H1 (cell line): ENCODE data around the gene PARK7. TPM values are rescaled to one million over a fixed set of nuclear protein-coding genes. Genes with fewer than 3 reads are reported as not detected.

ENCODE experiments used
- CHD2 ChIP-seq: IDR thresholded peaks from 2 replicates; pipeline ENCODE4 v1.6.1; 2012; ENCODE audit warnings: low read length, improper control_type of control experiment
- RAD21 ChIP-seq, 2 experiments: IDR thresholded peaks in 1 of 2; conservative IDR thresholded peaks in 1 of 2; 2 replicates each; pipeline ENCODE4 v1.6.1; 2011; ENCODE audit warnings: low read depth in 2 of 2, low read length in 2 of 2, improper control_type of control experiment in 1 of 2, inconsistent platforms in 1 of 2, mild to moderate bottlenecking in 1 of 2, moderate library complexity in 1 of 2
- TEAD4 ChIP-seq: IDR thresholded peaks from 2 replicates; pipeline ENCODE4 v1.6.1; 2012; ENCODE audit warnings: low read depth, low read length, inconsistent platforms, mixed read lengths
- polyA plus RNA-seq, 7 experiments: library from polyadenylated mRNA; depleted of rRNA in 3 of 7; stranded (reverse) in 5 of 7; unstranded in 2 of 7; fragments of >200 nt in 5 of 7; fragments of 200-250 nt in 2 of 7; gene quantifications; 1 replicate in 5 of 7; 2 replicates in 1 of 7; 4 replicates in 1 of 7; pipeline versions ENCODE4 v1.2.1 to v1.2.3, GENCODE V29; 2011 to 2013; ENCODE audit warnings: missing spikeins in 2 of 7, mixed read lengths in 2 of 7
- total RNA-seq: library from RNA; stranded (reverse); fragmentation: NEBNext Ultra II Directional; extraction: Animal tissue kit (Norgen Biotek cat#: 25700); gene quantifications from 2 replicates; pipeline ENCODE4 v1.2.1, GENCODE V29; 2021
- TF ChIP-seq, protein P1 (sequence below): IDR thresholded peaks from 2 replicates; pipeline ENCODE4 v1.6.1; 2011; ENCODE audit warnings: low read depth, mild to moderate bottlenecking, low read length; ENCODE audit not compliant: insufficient read depth

PARK7 gene
- total and polyA plus RNA-seq, 2 of the 8 experiments (the other 6 are each of a cell fraction or from before 2014, with no cell fraction given), result 206 to 383 TPM

DNA sequence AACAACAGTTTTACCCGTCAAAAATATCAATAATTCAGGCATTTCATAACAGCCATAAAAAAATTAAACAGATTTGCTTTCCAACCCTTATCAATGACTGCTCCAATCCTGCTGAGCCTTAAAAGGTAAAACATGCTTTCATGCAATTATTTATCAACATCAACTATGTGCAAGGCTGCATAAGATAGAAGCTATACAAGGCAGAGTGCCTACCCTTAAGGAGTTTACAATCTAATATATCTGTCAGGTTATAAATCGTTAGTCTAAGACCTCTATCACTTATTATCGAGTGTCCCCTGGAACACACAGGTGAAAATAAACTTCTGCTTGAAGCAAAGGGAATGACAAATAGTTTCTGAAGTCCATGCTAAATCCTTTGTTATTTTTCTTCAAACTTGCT is 62.8 kb downstream of the PARK7 start (continued):
- TF ChIP-seq TEAD4 (no peak), CHD2 (no peak), RAD21 (IDR thresholded peaks at IDR 0.05 in 1 of 2, conservative IDR thresholded peaks at IDR 0.05 in 1 of 2; ENCODE audit: low read depth in 2 of 2, low read length in 2 of 2) (no peak)
- TF ChIP-seq, protein P1, sequence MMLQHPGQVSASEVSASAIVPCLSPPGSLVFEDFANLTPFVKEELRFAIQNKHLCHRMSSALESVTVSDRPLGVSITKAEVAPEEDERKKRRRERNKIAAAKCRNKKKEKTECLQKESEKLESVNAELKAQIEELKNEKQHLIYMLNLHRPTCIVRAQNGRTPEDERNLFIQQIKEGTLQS, result no peak
